ENCODE results near the gene TRIM67.

GRCh38 chr1:231185391-231185790 lies 23.5 kb downstream of the TRIM67 start:
- TF ChIP-seq, protein P1, sequence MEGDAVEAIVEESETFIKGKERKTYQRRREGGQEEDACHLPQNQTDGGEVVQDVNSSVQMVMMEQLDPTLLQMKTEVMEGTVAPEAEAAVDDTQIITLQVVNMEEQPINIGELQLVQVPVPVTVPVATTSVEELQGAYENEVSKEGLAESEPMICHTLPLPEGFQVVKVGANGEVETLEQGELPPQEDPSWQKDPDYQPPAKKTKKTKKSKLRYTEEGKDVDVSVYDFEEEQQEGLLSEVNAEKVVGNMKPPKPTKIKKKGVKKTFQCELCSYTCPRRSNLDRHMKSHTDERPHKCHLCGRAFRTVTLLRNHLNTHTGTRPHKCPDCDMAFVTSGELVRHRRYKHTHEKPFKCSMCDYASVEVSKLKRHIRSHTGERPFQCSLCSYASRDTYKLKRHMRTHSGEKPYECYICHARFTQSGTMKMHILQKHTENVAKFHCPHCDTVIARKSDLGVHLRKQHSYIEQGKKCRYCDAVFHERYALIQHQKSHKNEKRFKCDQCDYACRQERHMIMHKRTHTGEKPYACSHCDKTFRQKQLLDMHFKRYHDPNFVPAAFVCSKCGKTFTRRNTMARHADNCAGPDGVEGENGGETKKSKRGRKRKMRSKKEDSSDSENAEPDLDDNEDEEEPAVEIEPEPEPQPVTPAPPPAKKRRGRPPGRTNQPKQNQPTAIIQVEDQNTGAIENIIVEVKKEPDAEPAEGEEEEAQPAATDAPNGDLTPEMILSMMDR (IDR thresholded peaks at IDR 0.05) = no peak
- no peak for TF ChIP-seq POLR2AphosphoS5 (IDR thresholded peaks at IDR 0.05; ENCODE audit: low read depth, low read length)
- TF ChIP-seq, protein P2, sequence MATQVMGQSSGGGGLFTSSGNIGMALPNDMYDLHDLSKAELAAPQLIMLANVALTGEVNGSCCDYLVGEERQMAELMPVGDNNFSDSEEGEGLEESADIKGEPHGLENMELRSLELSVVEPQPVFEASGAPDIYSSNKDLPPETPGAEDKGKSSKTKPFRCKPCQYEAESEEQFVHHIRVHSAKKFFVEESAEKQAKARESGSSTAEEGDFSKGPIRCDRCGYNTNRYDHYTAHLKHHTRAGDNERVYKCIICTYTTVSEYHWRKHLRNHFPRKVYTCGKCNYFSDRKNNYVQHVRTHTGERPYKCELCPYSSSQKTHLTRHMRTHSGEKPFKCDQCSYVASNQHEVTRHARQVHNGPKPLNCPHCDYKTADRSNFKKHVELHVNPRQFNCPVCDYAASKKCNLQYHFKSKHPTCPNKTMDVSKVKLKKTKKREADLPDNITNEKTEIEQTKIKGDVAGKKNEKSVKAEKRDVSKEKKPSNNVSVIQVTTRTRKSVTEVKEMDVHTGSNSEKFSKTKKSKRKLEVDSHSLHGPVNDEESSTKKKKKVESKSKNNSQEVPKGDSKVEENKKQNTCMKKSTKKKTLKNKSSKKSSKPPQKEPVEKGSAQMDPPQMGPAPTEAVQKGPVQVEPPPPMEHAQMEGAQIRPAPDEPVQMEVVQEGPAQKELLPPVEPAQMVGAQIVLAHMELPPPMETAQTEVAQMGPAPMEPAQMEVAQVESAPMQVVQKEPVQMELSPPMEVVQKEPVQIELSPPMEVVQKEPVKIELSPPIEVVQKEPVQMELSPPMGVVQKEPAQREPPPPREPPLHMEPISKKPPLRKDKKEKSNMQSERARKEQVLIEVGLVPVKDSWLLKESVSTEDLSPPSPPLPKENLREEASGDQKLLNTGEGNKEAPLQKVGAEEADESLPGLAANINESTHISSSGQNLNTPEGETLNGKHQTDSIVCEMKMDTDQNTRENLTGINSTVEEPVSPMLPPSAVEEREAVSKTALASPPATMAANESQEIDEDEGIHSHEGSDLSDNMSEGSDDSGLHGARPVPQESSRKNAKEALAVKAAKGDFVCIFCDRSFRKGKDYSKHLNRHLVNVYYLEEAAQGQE (IDR thresholded peaks at IDR 0.05; ENCODE audit: insufficient read depth in 1 of 2, low read depth in 2 of 2, low read length in 1 of 2) = no peak
- TF ChIP-seq SIN3A (IDR thresholded peaks at IDR 0.05; ENCODE audit: borderline replicate concordance, insufficient read depth, low read depth, low read length) = no peak

Measured in Panc1 (cell line).